Fibroblast of skin of back (primary cell): ENCODE data around the gene SIRT1.
"Not testable (repeated sequence)": the region's sequence is repeated elsewhere in the genome, so short reads cannot be mapped to it uniquely, and the experiment has no call there.

Source experiments
- DNase-seq: peaks from one replicate; pipeline ENCODE4 v3.0.0-alpha.2; 2013

SIRT1 gene

DNA sequence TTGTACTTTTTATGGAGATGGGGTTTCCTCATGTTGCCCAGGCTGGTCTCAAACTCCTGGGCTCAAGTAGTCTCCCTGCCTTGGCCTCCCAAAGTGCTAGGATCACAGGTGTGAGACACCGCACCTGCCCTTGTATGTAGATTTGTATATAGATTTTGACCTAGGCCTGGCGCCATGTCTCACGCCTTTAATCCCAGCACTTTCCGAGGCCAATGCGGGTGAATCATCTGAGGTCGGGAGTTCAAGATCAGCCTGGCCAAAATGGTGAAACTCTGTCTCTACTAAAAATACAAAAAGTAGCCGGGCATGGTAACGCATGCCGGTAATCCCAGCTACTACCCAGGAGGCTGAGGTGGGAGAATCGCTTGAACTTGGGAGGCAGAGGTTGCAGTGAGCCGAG is 7.0 kb upstream of the SIRT1 start:
- DNase-seq = not testable (repeated sequence)

GRCh38 chr10:67878133-67878532 is 6.3 kb upstream of the SIRT1 start:
- no peak for DNase-seq

GRCh38 chr10:67883710-67884312 is 645 bp upstream of the SIRT1 start:
- DNase-seq = peak; percentile 30

DNA sequence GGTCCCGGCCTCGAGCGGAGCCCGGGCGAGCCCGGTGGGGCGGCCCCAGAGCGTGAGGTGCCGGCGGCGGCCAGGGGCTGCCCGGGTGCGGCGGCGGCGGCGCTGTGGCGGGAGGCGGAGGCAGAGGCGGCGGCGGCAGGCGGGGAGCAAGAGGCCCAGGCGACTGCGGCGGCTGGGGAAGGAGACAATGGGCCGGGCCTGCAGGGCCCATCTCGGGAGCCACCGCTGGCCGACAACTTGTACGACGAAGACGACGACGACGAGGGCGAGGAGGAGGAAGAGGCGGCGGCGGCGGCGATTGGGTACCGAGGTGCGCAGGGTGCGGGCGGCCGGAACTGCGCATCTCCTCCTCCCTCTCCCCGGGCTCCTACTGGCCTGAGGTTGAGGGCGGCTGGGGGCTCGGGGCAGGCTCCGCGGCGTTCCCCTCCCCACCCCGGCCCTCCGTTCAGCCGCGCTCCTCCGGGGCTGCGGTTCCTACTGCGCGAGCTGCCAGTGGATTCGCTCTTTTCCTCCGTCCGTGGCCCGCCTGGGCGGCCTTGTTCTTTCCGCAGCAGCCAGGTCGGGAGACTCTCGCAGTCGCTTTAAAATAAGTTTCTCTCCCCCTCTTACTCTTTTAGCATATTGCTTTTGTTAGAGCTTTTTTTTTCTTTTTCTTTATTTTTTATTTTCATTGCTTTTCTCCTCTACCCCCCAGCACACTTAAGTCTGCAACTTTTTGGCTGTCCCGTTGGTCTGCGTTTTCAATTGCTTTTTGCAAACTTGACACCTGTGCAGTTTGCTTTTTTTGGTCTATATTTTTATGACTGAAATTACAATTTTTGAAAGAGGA is 600 bp downstream of the SIRT1 start:
- peak; percentile 79 for DNase-seq

- DNase-seq = no peak
Measured at GRCh38 chr10:67893637-67894036, 9.2 kb downstream of the SIRT1 start.

- DNase-seq = no peak
Measured at GRCh38 chr10:67903581-67903980, 19.1 kb downstream of the SIRT1 start.

DNA sequence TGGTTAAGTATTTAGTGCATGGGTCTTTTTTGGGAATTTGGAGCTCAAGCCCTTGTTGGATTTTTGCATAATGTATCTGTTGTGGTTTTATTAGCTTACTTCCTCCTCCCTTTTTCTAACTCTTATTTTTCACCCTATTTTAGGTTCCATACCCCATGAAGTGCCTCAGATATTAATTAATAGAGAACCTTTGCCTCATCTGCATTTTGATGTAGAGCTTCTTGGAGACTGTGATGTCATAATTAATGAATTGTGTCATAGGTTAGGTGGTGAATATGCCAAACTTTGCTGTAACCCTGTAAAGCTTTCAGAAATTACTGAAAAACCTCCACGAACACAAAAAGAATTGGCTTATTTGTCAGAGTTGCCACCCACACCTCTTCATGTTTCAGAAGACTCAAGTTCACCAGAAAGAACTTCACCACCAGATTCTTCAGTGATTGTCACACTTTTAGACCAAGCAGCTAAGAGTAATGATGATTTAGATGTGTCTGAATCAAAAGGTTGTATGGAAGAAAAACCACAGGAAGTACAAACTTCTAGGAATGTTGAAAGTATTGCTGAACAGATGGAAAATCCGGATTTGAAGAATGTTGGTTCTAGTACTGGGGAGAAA is 28.0 kb downstream of the SIRT1 start:
- DNase-seq = peak; percentile 37

GRCh38 chr10:67914777-67915340 is 30.4 kb downstream of the SIRT1 start:
- DNase-seq = no peak

- no peak for DNase-seq
Measured at GRCh38 chr10:67917169-67917568, 32.7 kb downstream of the SIRT1 start.

GRCh38 chr10:67917679-67918078 is 33.2 kb downstream of the SIRT1 start:
- DNase-seq = no peak

DNA sequence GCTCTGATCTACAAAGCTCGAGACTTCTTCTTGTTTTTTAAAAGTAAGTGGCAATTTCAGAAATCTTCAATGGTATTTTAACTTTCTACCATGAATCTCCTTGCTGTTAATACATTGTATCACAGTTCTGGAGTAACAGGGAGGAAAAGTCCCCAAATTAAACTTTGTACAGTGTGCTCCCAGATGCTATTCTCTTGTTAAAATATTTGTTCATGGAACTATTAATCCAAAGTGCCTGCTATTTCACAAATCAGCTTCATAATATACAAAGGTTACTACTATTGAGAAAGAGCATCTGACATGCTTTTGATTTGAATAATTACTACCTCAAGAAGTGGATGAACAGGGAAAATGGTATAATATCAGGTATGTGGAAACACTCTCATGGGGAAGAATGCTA is 36.6 kb downstream of the SIRT1 start:
- no peak for DNase-seq

- no peak for DNase-seq
Measured at GRCh38 chr10:67923551-67923950, 39.1 kb downstream of the SIRT1 start.

DNA sequence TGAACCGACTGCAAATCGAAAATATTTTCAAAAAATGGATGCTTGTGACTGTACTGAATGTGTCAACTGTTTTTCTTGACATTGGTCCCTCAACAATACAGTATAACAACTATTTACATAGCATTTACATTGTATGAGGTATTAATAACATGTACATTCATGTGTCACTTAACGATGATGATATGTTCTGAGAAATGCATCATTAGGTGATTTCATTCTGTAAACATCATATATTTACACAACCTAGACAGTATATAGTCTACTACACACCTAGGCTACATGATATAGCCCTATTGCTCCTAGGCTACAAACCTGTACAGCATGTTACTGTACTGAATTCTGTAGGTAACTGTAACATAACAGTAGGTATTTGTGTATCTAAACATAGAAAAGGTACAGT is 39.7 kb downstream of the SIRT1 start:
- no peak for DNase-seq

DNA sequence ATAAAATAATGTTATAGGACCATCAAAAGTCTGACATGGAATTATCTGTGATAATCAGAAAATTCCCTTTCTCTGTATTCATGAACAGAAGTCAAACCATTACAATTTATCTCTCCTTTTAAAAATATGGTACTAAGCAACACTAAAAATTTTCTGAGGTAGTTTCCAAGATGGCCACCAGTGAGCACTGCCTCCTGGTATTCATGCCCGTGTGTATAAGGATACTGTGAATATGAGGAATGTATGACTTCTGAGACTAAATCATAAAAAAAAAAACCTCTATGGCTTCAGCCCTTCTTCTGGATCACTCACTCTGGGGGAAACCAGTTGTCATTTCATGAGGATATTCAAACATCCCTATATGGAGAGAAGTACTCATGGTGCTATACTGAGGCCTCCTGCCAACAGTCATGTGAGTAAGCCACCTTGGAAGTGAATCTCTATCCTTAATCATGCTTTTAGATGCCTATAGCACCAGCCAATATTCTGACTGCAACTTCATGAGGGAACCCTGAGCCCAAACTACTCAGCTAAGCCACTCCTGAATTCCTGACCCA is 41.1 kb downstream of the SIRT1 start:
- peak; percentile 80 for DNase-seq

DNA sequence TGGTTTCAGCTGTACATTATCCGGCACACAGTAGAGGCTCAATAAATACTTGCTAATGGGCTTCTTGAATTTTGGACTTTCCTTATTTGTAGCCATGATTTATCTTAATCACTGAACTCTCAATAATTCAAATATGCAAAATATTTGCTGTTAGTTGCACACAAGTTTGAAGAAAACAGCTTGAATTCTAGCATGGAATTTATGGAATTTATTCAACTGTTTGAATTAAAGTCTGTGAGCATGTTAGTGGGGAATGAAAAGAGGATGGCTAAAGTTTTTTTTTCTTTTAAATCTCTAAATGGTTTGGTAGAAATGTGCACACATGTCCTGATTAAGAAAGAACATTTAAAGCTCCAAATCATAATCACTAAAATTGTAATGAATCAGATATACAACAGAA is 42.5 kb downstream of the SIRT1 start:
- peak; percentile 62 for DNase-seq

DNA sequence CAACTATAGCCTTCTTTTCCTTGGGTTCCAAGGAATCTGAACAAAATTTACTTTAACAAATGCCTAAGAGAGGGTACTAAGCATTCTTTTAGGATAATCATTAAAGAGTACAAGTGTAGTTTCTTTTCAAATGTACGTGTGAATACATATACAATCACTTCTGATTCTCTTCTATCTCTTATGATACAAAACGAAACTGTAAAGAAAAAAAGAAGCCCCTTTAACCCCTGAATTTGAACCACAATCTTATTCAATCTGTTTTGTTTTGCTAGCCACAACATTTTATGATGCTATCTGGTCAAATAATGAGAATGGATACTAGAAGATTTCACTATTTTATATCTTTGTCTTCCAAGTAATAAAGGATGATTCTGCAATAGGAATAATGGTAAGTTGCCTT is 48.7 kb downstream of the SIRT1 start:
- DNase-seq = no peak

DNA sequence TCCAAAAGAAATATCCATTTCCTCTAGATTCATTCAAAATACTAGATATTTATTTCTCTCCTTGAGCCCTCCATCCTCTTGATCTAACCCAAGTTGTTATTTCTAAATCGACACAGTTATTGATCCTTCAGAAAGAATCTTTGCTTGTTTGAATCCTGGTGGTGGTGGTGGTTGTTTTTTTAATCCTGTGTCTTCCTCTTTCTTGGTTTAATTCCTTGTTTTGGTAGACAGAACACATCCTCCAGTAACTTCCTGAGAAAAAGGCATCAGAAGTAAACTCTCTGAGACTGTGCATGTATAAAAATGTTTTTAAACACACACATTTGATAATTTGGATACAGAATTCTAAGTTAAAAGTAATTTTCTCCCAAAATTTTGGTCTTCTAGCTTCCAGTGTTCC is 49.9 kb downstream of the SIRT1 start:
- DNase-seq = no peak

DNA sequence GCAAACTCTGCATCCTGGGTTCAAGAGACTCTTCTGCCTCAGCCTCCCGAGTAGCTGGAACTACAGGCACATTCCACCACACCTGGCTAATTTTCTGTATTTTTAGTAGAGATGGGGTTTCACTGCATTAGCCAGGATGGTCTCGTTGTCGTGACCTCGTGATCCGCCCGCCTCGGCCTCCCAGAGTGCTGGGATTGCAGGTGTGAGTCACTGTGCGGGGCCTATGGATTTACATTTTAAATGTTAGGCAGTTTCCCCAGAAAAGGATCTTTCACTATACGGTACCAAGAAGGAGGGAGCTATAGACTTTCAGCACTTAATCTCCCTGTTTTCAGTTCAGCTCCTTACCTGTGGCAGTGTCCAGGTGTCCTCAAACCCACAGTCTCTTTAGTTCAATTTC is 50.8 kb downstream of the SIRT1 start:
- DNase-seq = no peak

- peak; percentile 73 for DNase-seq
Measured at GRCh38 chr10:67936416-67936815, 52.0 kb downstream of the SIRT1 start.

GRCh38 chr10:67943917-67944316 is 59.5 kb downstream of the SIRT1 start:
- no peak for DNase-seq

GRCh38 chr10:67955614-67956013 is 71.2 kb downstream of the SIRT1 start:
- no peak for DNase-seq

DNA sequence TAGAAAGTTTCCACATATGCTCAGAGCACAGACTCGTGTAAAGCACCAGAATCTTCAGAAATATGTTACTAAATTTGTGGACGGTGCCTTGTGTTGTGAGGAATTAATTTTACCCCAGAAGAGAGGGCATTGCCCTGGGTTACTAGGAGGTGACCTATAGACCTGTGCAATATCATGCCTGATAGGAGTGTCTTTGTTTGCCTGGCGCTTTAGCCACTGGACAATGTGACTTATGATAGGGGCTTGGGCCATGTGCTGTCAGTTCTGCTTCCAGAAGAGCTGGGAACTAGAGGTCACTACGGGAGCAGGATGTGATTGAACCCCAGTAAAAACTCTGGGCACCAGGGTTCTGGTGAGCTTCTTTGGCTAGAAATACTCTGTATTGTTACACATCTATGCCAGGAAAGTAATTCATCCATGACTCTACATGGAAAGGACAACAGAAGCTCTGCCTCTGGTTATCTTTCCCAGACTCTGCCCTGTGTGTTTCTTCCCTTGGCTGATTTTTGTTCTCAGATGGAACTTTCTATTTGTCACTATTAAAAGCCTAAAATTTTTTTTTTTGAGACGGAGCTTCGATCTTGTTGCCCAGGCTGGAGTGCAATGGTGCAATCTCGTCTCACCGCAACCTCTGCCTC is 75.5 kb downstream of the SIRT1 start:
- no peak for DNase-seq

GRCh38 chr10:67965456-67965855 is 81.0 kb downstream of the SIRT1 start:
- DNase-seq = no peak
